ENCODE data around the gene FAM169A.
"Not testable (repeated sequence)": the region's sequence is repeated elsewhere in the genome, so short reads cannot be mapped to it uniquely, and the experiment has no call there.

The FAM169A gene

GRCh38 chr5:74877624-74878304, 11.6 kb upstream of the FAM169A start:
- TF ChIP-seq BHLHE40 (IDR thresholded peaks at IDR 0.05; ENCODE audit: borderline replicate concordance) (no peak), LEF1 (IDR thresholded peaks at IDR 0.05; ENCODE audit: borderline replicate concordance) (no peak), SUZ12 (IDR thresholded peaks at IDR 0.05) (no peak), L3MBTL2 (conservative IDR thresholded peaks at IDR 0.05) (no peak), ZNF384 (IDR thresholded peaks at IDR 0.05) (no peak), FOXK2 (IDR thresholded peaks at IDR 0.05) (no peak), SP1 (IDR thresholded peaks at IDR 0.05) (no peak), NFRKB (IDR thresholded peaks at IDR 0.05) (no peak), FOXM1 (IDR thresholded peaks at IDR 0.05; ENCODE audit: borderline replicate concordance) (no peak), HDGF (IDR thresholded peaks at IDR 0.05; ENCODE audit: borderline replicate concordance) (no peak), TARDBP (IDR thresholded peaks at IDR 0.05) (no peak), CTBP1 (IDR thresholded peaks at IDR 0.05; ENCODE audit: borderline replicate concordance) (no peak), ARNT (IDR thresholded peaks at IDR 0.05) (no peak), FOXA1 (IDR thresholded peaks at IDR 0.05) (no peak)
- TF ChIP-seq, protein P1, sequence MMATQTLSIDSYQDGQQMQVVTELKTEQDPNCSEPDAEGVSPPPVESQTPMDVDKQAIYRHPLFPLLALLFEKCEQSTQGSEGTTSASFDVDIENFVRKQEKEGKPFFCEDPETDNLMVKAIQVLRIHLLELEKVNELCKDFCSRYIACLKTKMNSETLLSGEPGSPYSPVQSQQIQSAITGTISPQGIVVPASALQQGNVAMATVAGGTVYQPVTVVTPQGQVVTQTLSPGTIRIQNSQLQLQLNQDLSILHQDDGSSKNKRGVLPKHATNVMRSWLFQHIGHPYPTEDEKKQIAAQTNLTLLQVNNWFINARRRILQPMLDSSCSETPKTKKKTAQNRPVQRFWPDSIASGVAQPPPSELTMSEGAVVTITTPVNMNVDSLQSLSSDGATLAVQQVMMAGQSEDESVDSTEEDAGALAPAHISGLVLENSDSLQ (IDR thresholded peaks at IDR 0.05), result no peak
- POLR2A ChIA-PET, result no interaction called here
- CTCF ChIA-PET, result no interaction called here

DNA sequence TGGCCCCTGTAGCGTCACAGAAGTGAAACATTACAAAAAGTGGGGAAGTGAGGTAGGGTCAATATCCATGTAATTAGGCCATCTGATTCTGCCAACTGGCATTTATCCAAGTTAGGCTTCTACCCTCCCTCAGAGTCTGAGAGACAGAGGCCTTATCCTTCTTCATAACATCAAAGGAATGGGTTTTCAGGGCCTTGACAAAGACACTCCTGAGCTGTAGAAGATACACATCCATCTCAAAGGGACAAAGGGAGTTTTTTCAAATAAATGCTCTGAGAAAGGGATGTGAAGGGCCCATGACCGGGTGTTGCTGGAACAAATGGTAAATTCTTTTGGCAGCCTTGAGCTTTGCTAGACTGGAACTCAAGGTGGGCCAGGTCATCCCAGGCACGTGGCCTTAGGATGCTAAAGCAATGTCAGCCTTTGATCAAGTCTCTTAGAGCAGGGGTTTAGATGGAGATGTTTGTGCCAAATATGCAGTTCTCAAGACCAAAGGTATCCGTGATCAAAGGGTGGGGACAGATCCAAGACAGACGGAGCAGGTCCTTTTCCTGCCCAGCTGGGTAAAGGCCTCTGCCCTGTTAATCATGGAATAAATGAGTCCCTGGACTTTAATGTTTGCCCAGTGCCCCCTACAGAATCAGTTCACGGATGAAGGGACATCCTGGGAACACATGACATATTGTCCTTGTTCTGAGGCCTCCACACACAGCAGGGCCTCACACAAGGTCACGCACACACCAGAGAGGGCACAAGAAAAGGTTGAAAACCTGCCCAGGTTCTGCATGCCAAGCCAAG, 10.0 kb upstream of the FAM169A start:
- CTCF ChIA-PET, result no interaction called here
- POLR2A ChIA-PET, result no interaction called here
- DNase-seq (ENCODE audit: extremely low spot score), result no peak
- no peak for TF ChIP-seq BHLHE40 (IDR thresholded peaks at IDR 0.05; ENCODE audit: borderline replicate concordance)
- no peak for TF ChIP-seq SUZ12 (IDR thresholded peaks at IDR 0.05)
- TF ChIP-seq TARDBP (IDR thresholded peaks at IDR 0.05), result no peak
- TF ChIP-seq SP1 (IDR thresholded peaks at IDR 0.05), result no peak
- TF ChIP-seq FOXK2 (IDR thresholded peaks at IDR 0.05), result no peak
- no peak for TF ChIP-seq FOXA1 (IDR thresholded peaks at IDR 0.05)
- TF ChIP-seq, protein P1 (IDR thresholded peaks at IDR 0.05), result no peak
- TF ChIP-seq NFRKB (IDR thresholded peaks at IDR 0.05), result no peak
- no peak for TF ChIP-seq ZNF384 (IDR thresholded peaks at IDR 0.05)
- no peak for TF ChIP-seq ARNT (IDR thresholded peaks at IDR 0.05)
- no peak for TF ChIP-seq ELF4 (IDR thresholded peaks at IDR 0.05)

More at GRCh38 chr5:74877624-74878304, 11.6 kb upstream of the FAM169A start:
- no peak for DNase-seq (ENCODE audit: extremely low spot score)

DNA sequence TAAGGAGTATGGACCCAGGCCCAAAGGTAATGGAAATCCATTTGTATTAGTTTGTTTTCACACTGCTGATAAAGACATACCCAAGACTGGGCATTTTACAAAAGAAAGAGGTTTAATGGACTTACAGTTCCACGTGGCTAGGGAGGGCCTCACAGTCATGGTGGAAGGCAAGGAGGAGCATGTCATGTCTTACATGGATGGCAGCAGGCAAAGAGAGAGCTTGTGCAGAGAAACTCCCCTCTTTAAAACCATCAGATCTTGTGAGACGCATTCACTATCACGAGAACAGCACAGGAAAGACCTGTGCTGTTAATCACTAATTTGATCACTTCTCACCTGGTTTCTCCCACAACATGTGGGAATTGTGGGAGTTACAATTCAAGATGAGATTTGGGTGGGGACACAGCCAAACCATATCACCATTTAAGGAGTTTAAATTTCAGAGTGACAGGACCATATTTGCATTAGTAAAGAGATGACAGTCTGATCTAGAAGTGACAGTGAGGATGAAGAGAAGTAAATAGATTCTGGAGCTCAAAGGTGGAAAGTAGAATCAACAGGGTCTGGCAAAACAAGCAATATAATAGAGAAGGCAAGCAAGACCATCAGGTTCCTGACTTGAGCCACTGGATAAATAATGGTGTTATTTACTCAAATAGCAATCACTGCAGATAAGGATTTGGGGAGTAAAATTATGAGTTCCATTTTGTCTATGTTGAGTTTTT, 7.5 kb upstream of the FAM169A start:
- POLR2A ChIA-PET, result no interaction called here
- CTCF ChIA-PET, result no interaction called here
- TF ChIP-seq CTBP1 (IDR thresholded peaks at IDR 0.05; ENCODE audit: borderline replicate concordance) (no peak), TARDBP (IDR thresholded peaks at IDR 0.05) (no peak)
- DNase-seq (ENCODE audit: extremely low spot score), result no peak

- DNase-seq (ENCODE audit: extremely low spot score), result no peak
- TF ChIP-seq HDGF (IDR thresholded peaks at IDR 0.05; ENCODE audit: borderline replicate concordance), result no peak
- TF ChIP-seq FOXA1 (IDR thresholded peaks at IDR 0.05), result no peak
- TF ChIP-seq SP1 (IDR thresholded peaks at IDR 0.05), result no peak
- TF ChIP-seq NFRKB (IDR thresholded peaks at IDR 0.05), result no peak
- TF ChIP-seq CTBP1 (IDR thresholded peaks at IDR 0.05; ENCODE audit: borderline replicate concordance), result no peak
- CTCF ChIA-PET, result no interaction called here
- POLR2A ChIA-PET, result no interaction called here
Observed at GRCh38 chr5:74870299-74871067, 4.3 kb upstream of the FAM169A start.

- DNase-seq (ENCODE audit: extremely low spot score); POLR2A ChIA-PET; CTCF ChIA-PET: not testable (repeated sequence)
Observed at GRCh38 chr5:74869414-74869813, 3.2 kb upstream of the FAM169A start.

DNA sequence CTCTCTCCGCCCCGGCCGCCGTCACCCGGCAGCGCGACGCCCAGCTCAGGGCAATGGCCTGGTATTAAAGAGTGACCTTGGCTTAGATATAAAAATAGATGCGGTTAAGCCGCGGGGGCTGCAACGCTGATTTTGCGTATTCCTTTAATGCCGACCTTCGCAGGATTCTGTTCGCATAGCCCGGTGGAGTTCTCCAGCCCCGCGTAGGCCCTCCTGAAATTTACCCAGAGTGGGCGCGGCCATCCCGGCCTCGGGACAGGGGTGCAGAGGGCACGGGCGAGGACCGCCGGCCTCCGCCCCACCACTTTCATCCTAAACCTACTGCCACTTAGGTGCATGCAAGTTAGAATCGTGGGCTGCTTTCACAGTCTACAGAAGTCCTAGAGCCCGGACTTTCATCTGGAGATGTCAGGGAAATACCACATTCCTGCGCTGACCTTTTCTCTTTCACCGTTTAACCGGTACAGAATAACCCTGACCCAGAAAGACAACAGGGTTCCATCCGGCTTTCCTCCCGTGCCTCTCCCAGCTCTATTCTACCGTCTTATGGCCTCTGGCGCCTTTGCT, 492 bp upstream of the FAM169A start:
- ChIA-PET CTCF (no interaction called here), POLR2A (no interaction called here)
- peak; percentile 16 for DNase-seq (ENCODE audit: extremely low spot score)
- no peak for TF ChIP-seq SUZ12 (IDR thresholded peaks at IDR 0.05)
- no peak for TF ChIP-seq LEF1 (IDR thresholded peaks at IDR 0.05; ENCODE audit: borderline replicate concordance)
- no peak for TF ChIP-seq CTBP1 (IDR thresholded peaks at IDR 0.05; ENCODE audit: borderline replicate concordance)
- TF ChIP-seq, protein P1 (IDR thresholded peaks at IDR 0.05), result no peak
- TF ChIP-seq HDGF (IDR thresholded peaks at IDR 0.05; ENCODE audit: borderline replicate concordance), result no peak
- no peak for TF ChIP-seq FOXA1 (IDR thresholded peaks at IDR 0.05)
- TF ChIP-seq ARNT (IDR thresholded peaks at IDR 0.05), result no peak

Data from HEK293T (cell line).